ENCODE measurements around the gene RNF43. TPM values are rescaled to one million over a fixed set of nuclear protein-coding genes. Genes with fewer than 3 reads are reported as not detected.

RNF43 gene
- total RNA-seq, 1 experiment from 2014 or later = 6.7 TPM

DNA sequence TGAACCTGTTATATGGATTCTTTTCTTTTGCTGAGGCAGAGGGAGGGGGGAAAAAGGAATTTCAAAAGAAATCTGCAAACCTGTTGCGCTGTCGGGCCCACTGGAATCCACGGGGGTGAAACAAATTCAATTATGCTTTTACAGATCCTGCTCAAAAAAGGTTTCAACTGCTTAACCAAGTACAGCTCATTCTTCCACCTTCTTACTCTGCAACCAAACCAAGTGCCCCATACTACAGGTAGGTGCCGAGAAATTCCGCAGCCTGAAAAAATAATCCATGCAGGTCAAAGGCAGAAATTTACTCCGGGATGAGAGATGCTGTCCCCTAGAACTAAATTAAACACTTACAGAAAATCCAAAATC, 416 bp downstream of the RNF43 start:
- Mint-ChIP-seq H3K4me3 (ENCODE audit: unreplicated experiment) (peak overlapping the region; percentile 84), H3K36me3 (ENCODE audit: insufficient read depth, unreplicated experiment) (peaks cover 1% of the 10 kb centered on the region), H3K27me3 (ENCODE audit: insufficient read depth, unreplicated experiment) (peaks cover 21% of the 10 kb centered on the region), H3K9me3 (ENCODE audit: unreplicated experiment) (no peaks in the 10 kb centered on the region), H3K4me1 (ENCODE audit: insufficient read depth, unreplicated experiment) (peaks cover 36% of the 10 kb centered on the region), H3K27ac (ENCODE audit: low read depth, unreplicated experiment) (peak overlapping the region; percentile 95)
- TF ChIP-seq, protein P1, sequence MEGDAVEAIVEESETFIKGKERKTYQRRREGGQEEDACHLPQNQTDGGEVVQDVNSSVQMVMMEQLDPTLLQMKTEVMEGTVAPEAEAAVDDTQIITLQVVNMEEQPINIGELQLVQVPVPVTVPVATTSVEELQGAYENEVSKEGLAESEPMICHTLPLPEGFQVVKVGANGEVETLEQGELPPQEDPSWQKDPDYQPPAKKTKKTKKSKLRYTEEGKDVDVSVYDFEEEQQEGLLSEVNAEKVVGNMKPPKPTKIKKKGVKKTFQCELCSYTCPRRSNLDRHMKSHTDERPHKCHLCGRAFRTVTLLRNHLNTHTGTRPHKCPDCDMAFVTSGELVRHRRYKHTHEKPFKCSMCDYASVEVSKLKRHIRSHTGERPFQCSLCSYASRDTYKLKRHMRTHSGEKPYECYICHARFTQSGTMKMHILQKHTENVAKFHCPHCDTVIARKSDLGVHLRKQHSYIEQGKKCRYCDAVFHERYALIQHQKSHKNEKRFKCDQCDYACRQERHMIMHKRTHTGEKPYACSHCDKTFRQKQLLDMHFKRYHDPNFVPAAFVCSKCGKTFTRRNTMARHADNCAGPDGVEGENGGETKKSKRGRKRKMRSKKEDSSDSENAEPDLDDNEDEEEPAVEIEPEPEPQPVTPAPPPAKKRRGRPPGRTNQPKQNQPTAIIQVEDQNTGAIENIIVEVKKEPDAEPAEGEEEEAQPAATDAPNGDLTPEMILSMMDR (IDR thresholded peaks at IDR 0.05; ENCODE audit: unreplicated experiment) = no peak
- ChIA-PET POLR2A (interaction anchor here (0.7 to 6.1 kb wide), 20 partner anchors 10 to 1331 kb away, joined by 3 to 436 read pairs (median 5); partner anchors contain the start of genes AKAP1, MKS1, MTMR4 and SUPT4H1), CTCF (interaction anchor here (0.6 to 2.6 kb wide), 16 partner anchors 10 to 418 kb away, joined by 3 to 54 read pairs (median 4); partner anchors contain the start of gene SUPT4H1)
- intact Hi-C loops (cut with micrococcal nuclease) = loop anchor here (1.0 to 2.0 kb wide), 3 partner anchors 14 to 100 kb away; partner anchors contain the start of gene SUPT4H1
- no peak for DNase-seq (ENCODE audit: unreplicated experiment)
- BruUV-seq (replicated peaks) = TSS peak; percentile 64

DNA sequence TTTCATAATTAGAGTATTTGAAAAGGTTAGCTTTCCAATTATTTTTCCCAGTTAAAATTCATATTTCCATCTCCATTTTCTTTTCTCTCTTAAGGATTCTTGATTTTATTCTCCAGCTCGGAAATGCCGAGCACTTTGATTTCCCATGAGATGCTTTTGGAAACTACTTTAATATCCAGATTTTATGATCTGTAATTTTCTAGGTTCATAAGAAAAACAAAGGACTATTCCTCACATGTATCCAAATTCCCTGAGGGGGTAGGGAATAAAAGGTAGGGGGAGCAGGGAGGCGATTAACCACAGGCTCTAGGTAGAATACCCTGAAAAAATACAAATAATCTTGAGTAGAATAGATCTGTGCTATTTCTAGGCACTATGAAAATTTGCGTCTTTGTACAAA, 938 bp downstream of the RNF43 start:
- intact Hi-C loops (cut with micrococcal nuclease) = loop anchor here (2.0 kb wide), 1 partner anchor 14 kb away; no protein-coding TSS in a partner anchor
- H3K4me3 Mint-ChIP-seq (ENCODE audit: unreplicated experiment) = peak overlapping the region; percentile 84
- TF ChIP-seq, protein P1 (IDR thresholded peaks at IDR 0.05; ENCODE audit: unreplicated experiment) = no peak
- BruUV-seq (replicated peaks) = no TSS peak
- no peak for DNase-seq (ENCODE audit: unreplicated experiment)
- H3K9me3 Mint-ChIP-seq (ENCODE audit: unreplicated experiment) = no peaks in the 10 kb centered on the region
- H3K27me3 Mint-ChIP-seq (ENCODE audit: insufficient read depth, unreplicated experiment) = peaks cover 16% of the 10 kb centered on the region
- H3K36me3 Mint-ChIP-seq (ENCODE audit: insufficient read depth, unreplicated experiment) = peaks cover 5% of the 10 kb centered on the region
- H3K4me1 Mint-ChIP-seq (ENCODE audit: insufficient read depth, unreplicated experiment) = peaks cover 41% of the 10 kb centered on the region
- peak overlapping the region; percentile 95 for H3K27ac Mint-ChIP-seq (ENCODE audit: low read depth, unreplicated experiment)
- CTCF ChIA-PET = interaction anchor here (0.6 to 2.6 kb wide), 8 partner anchors 10 to 100 kb away, joined by 3 to 54 read pairs (median 8); partner anchors contain the start of gene SUPT4H1
- POLR2A ChIA-PET = interaction anchor here (0.7 to 6.1 kb wide), 22 partner anchors 11 to 1331 kb away, joined by 3 to 436 read pairs (median 4); partner anchors contain the start of genes AKAP1, DYNLL2, MTMR4 and SUPT4H1

DNA sequence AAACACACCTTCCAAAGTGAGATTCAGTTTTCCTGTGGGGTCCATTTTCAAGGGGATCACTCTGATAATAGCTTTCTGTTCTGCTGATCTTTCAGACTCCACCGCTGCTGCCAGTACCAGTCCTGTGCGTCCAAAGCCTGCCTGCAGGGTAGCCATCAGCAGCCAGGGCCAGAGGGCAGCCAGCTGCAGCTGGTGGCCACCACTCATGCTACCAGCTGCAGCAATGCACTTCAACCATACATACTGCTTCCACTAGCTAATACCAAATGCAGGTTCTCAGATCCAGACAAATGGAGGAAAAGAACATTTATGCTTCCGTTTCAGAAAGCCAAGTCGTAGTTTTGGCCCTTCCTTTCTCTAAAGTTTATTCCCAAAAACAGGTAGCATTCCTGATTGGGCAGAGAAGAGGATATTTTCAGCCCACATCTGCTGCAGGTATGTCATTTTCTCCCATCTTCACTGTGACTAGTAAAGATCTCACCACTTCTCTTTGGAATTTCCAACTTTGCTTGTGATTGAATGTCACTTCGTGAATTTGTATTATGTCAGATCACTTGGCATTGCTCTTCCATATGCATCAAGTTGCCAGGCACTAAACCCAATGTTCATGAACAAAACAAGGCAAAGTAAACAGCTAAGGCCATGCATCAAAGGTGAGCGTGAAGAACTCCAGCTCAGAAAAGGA, 1.8 kb downstream of the RNF43 start:
- POLR2A ChIA-PET = interaction anchor here (0.6 to 6.1 kb wide), 29 partner anchors 11 to 1436 kb away, joined by 3 to 436 read pairs (median 4); partner anchors contain the start of genes MKS1, MTMR4, RAD51C and SUPT4H1
- peak overlapping the region; percentile 84 for H3K4me3 Mint-ChIP-seq (ENCODE audit: unreplicated experiment)
- no peaks in the 10 kb centered on the region for H3K9me3 Mint-ChIP-seq (ENCODE audit: unreplicated experiment)
- H3K27me3 Mint-ChIP-seq (ENCODE audit: insufficient read depth, unreplicated experiment) = peaks cover 7% of the 10 kb centered on the region
- peaks cover 5% of the 10 kb centered on the region for H3K36me3 Mint-ChIP-seq (ENCODE audit: insufficient read depth, unreplicated experiment)
- intact Hi-C loops (cut with micrococcal nuclease) = loop anchor here (2.0 kb wide), 1 partner anchor 13 kb away; no protein-coding TSS in a partner anchor
- CTCF ChIA-PET = interaction anchor here (0.6 to 2.9 kb wide), 7 partner anchors 10 to 152 kb away, joined by 3 to 54 read pairs (median 8); partner anchors contain the start of gene SUPT4H1
- H3K4me1 Mint-ChIP-seq (ENCODE audit: insufficient read depth, unreplicated experiment) = peaks cover 44% of the 10 kb centered on the region
- peak overlapping the region; percentile 95 for H3K27ac Mint-ChIP-seq (ENCODE audit: low read depth, unreplicated experiment)
- BruUV-seq (replicated peaks) = no TSS peak
- TF ChIP-seq, protein P1 (IDR thresholded peaks at IDR 0.05; ENCODE audit: unreplicated experiment) = no peak
- peak; percentile 57 for DNase-seq (ENCODE audit: unreplicated experiment)

DNA sequence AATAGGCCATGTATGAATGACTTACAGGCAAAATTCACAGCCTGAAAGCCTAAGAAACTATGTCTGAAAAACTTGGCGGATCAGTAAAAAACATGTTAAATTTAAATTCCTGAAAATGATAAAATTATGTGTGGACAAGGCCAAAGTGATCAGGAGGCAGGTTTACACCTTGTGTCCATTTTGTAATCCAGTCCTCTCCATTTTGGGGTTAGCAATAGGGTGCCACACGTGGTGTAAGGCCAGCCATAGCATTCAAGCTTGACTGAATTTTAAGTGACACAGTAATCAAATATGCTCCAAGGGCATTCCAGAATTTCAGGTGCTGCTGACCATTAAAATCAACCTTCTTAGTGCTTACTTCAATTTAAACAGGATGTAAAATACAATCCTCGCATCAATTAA, 2.7 kb downstream of the RNF43 start:
- Mint-ChIP-seq H3K4me1 (ENCODE audit: insufficient read depth, unreplicated experiment) (peaks cover 44% of the 10 kb centered on the region), H3K36me3 (ENCODE audit: insufficient read depth, unreplicated experiment) (peaks cover 5% of the 10 kb centered on the region), H3K27me3 (ENCODE audit: insufficient read depth, unreplicated experiment) (no peaks in the 10 kb centered on the region), H3K4me3 (ENCODE audit: unreplicated experiment) (peak overlapping the region; percentile 84), H3K9me3 (ENCODE audit: unreplicated experiment) (no peaks in the 10 kb centered on the region), H3K27ac (ENCODE audit: low read depth, unreplicated experiment) (peak overlapping the region; percentile 95)
- BruUV-seq (replicated peaks) = TSS peak; percentile 8
- TF ChIP-seq, protein P1 (IDR thresholded peaks at IDR 0.05; ENCODE audit: unreplicated experiment) = no peak
- intact Hi-C loops (cut with micrococcal nuclease) = no loop called here
- DNase-seq (ENCODE audit: unreplicated experiment) = peak; percentile 60
- ChIA-PET POLR2A (interaction anchor here (0.7 to 6.1 kb wide), 20 partner anchors 10 to 1435 kb away, joined by 3 to 436 read pairs (median 6); partner anchors contain the start of genes MKS1, MTMR4, RAD51C and SRSF1), CTCF (interaction anchor here (0.6 to 2.9 kb wide), 6 partner anchors 10 to 983 kb away, joined by 4 to 9 read pairs (median 6); partner anchors contain the start of gene SUPT4H1)
